Stimulated activated CD4-positive, alpha-beta T cell treated with anti-CD3 and anti-CD28 coated beads, Interleukin-4, amount 100 ng/mL, for 4 hours (primary cell): ENCODE measurements around the gene ZC3HAV1.

ENCODE experiments used
- DNase-seq, 2 experiments: peaks; one replicate each; pipeline ENCODE4 v3.0.0-alpha.2; 2020

ZC3HAV1 gene

DNA sequence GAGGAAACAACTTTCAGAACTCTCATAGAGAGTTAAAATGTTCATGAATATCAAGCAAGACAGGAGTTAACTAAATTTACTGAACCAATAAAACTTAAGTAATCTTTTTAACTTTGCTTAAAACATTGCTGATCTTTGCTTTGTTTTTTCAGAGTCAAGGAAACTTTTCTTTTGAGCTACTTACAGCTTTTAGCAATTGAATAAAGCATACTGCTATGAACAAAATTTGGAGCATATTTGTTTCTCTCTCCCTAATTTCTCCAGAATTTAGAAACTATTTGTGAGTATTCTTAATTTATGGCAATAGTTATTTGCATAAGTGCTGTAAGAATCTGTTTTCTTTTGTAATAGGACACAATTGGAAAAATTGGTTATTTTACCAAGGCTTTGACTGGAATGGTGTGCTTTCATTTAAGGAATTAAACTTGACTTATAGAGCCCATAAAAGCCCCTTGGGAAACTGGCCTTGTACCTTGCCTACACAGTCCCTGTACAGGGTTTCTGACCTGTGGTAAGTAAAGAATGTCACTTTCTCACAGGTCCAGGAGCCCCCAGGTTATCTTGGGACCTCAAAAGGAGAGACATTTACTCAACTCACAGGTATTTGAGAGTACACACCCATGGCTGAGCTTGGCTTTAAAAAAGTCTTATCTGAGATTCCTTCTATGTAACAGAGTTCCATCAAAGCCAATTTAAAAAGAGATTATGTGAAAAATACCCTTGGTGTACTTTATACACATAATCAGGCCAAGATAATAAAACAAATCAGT, 105.0 kb downstream of the ZC3HAV1 start:
- no peak for DNase-seq

DNA sequence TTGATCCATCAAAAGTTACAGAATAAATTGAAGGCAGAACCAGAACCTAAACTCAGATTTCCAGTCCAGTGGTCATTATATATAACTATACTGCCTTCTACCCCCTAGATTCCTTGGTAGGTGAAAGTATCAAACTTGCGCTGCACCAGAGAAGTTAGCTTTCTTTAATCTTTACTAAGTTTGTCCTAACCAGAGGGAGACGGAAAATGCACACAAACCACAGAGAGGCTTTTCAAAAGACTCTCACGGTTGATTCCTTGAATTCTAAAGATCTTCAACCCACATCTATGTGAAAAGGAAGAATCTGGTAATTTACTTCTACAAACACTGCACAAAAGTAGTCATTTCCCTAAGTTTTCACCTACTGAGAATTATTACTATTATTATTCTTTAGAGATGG, 110.1 kb downstream of the ZC3HAV1 start:
- no peak for DNase-seq
